Ramos (cell line): ENCODE data around the gene CYTH4.

Source experiments
- in situ Hi-C: fragments of 300-500 bp; cut with MboI; formaldehyde crosslinking; loops from one replicate; pipeline ENCODE4 v1.14.3; 2022; ENCODE audit warnings: low sequenced_read_pairs; ENCODE audit not compliant: unreplicated experiment

CYTH4 gene

GRCh38 chr22:37338539-37339246 lies 56.4 kb downstream of the CYTH4 start:
- in situ Hi-C loops, result no loop called here

DNA sequence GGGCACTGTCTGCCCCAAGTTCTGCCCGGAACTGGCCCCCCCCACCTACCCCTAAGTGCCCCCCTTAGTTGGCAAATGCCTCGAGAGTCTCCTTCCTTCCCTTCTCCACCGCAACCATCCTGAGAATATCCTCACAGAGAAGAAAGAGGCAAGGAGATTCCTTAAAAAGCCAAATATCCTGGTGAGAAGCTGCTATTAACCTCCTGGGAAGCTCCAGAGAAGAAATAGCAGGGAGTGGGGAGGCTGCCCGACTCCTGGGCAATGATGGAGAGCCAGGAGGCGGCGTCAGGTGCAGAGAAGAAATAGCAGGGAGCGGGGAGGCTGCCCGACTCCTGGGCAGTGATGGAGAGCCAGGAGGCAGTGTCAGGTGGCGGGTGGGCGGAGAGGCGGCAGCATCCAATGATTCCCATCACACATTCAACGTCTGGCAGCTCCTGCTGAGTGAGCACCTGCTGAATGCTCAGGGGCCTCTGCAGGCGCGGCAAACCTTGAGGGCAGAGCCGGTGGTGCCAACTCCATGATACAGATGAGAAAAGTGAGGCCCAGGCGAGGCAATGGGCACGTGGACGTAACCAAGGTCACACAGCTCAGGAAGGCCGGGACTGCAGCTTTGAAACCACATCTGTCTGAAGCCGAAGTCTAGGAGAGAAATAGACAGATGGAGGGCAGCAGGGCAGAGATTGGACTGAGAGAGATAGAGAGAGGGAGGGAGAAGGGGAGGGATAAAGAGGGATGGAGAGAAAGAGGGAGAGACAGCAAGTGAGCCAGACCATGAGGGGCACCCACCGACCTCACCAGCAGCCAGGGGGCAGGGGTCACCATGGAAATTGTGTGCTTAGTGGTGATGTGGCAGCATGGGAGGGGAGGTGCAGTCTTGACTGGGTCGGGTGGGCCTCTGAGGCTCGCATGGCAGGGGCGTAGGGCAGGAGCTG lies 58.3 kb downstream of the CYTH4 start:
- in situ Hi-C loops, result no loop called here

- in situ Hi-C loops, result no loop called here
Measured at GRCh38 chr22:37342065-37342464, 59.8 kb downstream of the CYTH4 start.

DNA sequence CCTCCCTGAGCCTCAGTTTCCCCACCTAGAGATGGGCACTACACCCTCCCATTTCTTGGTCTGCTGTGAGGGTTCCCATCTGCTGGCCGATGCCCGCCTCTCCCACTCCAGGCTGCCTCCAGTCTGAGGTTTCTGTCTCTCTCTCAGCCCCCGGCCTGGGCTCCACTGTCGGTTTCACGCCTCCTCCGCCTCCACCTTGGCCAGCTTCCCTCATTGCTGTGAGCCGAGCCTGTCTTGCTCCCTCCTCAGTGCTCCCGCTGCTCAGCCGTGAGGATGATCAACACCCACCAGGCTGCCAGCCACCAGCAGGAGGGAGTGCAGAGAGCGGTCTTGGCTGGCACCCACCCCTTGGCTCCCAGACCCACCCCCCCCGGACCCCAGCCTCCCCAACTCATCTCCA lies 61.0 kb downstream of the CYTH4 start:
- in situ Hi-C loops, result no loop called here

GRCh38 chr22:37343863-37344734 lies 61.8 kb downstream of the CYTH4 start:
- in situ Hi-C loops, result no loop called here

DNA sequence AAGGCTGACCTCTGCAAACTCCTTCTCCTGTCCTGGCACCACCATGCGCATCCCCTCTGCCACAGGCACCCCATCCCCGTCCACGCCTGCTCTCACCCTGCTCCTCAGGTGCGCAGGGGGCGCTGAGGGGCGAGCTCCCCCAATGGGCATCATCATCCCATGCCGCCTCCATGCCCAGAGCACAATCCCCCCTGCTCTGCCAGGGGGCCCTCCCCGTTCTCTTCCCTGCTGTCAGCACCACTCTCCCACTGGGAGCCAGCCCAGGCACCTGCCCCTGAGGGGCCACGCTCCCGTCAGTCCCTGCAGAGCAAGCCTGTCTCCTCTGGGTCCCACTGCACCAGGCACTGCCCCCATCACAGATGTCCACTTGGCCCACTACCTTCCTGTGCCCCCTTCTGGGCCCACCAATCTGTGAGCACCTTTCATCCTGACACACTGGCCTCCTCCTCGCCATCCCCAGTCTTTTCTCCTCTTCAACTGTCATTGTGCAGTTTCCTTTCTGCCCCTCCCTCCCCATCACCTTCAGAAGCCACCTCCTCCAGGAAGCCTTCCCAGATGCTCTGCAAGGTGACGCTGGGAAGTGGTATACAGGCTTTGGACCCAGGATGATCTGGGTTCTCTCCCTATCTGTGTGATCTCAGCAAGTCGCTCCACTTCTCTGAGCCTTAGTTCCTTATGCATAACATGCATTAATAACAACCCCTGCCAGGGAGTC lies 62.6 kb downstream of the CYTH4 start:
- in situ Hi-C loops, result no loop called here

- in situ Hi-C loops, result no loop called here
Measured at GRCh38 chr22:37345863-37346504, 63.7 kb downstream of the CYTH4 start.

DNA sequence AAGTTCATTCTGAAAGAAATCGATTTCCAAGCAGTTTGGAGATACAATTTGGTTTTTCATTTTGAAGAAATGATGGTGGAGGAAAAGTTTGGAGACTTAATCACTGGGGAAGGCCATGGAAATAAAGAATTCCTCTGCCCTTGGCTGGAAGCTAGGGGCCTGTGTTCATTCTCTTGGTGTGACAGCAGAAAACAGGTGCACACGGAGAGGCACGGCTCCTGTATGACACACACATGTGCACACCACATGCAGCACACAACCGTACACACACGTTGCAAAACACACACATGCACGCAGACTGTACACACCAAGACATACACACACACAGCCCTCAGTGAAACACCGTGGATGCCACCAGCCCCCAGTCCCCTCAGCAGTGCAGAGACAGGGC lies 64.2 kb downstream of the CYTH4 start:
- in situ Hi-C loops, result no loop called here

- in situ Hi-C loops, result no loop called here
Measured at GRCh38 chr22:37349043-37349814, 66.9 kb downstream of the CYTH4 start.

- in situ Hi-C loops, result no loop called here
Measured at GRCh38 chr22:37351232-37351631, 68.9 kb downstream of the CYTH4 start.

- in situ Hi-C loops, result no loop called here
Measured at GRCh38 chr22:37352481-37352880, 70.2 kb downstream of the CYTH4 start.

- in situ Hi-C loops, result no loop called here
Measured at GRCh38 chr22:37353839-37354238, 71.5 kb downstream of the CYTH4 start.

GRCh38 chr22:37354261-37354660 lies 72.0 kb downstream of the CYTH4 start:
- in situ Hi-C loops, result no loop called here

- in situ Hi-C loops, result no loop called here
Measured at GRCh38 chr22:37354670-37355069, 72.4 kb downstream of the CYTH4 start.

- in situ Hi-C loops, result no loop called here
Measured at GRCh38 chr22:37355174-37355573, 72.9 kb downstream of the CYTH4 start.

GRCh38 chr22:37356922-37357321 lies 74.6 kb downstream of the CYTH4 start:
- in situ Hi-C loops, result no loop called here

DNA sequence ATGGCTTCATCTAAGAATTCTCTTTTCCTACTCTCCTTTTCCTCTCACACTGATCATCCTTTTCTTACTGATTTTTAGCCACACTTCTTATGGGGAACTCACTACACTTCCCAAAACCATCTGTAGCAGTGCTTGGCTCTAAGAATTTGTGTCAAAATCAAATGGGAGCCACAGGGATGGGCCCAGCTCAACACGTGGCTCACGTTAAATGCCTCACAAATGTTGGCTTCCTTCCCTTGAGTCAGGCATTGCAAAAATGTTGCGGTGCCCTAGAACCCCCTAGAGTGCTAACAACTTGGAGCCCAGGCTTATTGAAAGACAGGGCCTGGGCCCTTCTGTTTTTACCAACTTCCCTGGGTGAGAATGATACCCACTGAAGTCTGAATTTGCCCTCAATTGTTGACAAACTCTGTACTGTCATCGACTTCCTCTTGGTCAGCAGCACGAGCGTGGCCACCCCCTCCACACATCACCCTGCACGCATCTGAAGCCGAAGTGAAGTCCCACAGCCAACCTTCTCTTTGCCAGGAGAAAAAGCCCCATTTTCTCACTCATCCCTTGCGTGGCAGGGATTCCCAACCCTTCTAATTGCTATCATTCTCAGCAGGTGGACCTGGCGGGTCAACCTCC lies 75.3 kb downstream of the CYTH4 start:
- in situ Hi-C loops, result no loop called here

DNA sequence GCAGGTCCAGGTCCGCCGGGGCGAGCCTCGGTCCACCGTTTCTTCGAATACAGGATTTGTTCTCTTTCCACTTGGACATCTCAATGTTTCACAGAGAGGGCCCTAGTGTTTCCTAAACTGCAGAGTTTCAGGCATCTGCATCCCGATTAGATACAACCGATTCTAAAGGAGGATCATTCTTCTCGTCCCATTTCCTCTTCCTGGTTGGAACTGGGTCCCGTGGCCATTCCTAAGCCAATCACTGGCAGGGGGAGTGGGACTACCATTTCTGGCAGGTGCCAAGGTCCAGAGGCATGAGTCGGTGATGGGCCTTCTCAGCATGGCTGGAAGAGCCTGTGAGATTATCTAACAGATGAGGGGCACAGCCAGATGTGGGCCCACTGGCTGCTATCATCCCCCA lies 76.1 kb downstream of the CYTH4 start:
- in situ Hi-C loops, result no loop called here
